ENCODE measurements around the gene IRF9.

- TF ChIP-seq EZH2 (IDR thresholded peaks at IDR 0.05; ENCODE audit: borderline replicate concordance) (no peak), EZH2phosphoT487 (IDR thresholded peaks at IDR 0.05; ENCODE audit: low read depth, severe bottlenecking, unreplicated experiment) (no peak)
- TF ChIP-seq, protein P1, sequence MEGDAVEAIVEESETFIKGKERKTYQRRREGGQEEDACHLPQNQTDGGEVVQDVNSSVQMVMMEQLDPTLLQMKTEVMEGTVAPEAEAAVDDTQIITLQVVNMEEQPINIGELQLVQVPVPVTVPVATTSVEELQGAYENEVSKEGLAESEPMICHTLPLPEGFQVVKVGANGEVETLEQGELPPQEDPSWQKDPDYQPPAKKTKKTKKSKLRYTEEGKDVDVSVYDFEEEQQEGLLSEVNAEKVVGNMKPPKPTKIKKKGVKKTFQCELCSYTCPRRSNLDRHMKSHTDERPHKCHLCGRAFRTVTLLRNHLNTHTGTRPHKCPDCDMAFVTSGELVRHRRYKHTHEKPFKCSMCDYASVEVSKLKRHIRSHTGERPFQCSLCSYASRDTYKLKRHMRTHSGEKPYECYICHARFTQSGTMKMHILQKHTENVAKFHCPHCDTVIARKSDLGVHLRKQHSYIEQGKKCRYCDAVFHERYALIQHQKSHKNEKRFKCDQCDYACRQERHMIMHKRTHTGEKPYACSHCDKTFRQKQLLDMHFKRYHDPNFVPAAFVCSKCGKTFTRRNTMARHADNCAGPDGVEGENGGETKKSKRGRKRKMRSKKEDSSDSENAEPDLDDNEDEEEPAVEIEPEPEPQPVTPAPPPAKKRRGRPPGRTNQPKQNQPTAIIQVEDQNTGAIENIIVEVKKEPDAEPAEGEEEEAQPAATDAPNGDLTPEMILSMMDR (IDR thresholded peaks at IDR 0.05; ENCODE audit: poor library complexity): no peak
These were observed 26.5 kb downstream of the IRF9 start for GRCh38 chr14:24187539-24187915.

Measured in hepatocyte (in vitro differentiated cells).